GM18951 (cell line): ENCODE measurements around the gene OR2T34.
"Not testable (repeated sequence)": the region's sequence is repeated elsewhere in the genome, so short reads cannot be mapped to it uniquely, and the experiment has no call there.

Source experiments
- POLR2A ChIP-seq: IDR thresholded peaks from 4 replicates; pipeline ENCODE4 v1.6.1; 2011; ENCODE audit warnings: mild to moderate bottlenecking; ENCODE audit not compliant: insufficient read length, insufficient read depth; ENCODE audit errors: extremely low read depth
- in situ Hi-C: fragments of 300-500 bp; cut with MboI; formaldehyde crosslinking; loops from one replicate; pipeline ENCODE4 v1.12.0; 2022; ENCODE audit warnings: low sequenced_read_pairs, mixed read lengths, inconsistent platforms; ENCODE audit not compliant: unreplicated experiment

Gene OR2T34

DNA sequence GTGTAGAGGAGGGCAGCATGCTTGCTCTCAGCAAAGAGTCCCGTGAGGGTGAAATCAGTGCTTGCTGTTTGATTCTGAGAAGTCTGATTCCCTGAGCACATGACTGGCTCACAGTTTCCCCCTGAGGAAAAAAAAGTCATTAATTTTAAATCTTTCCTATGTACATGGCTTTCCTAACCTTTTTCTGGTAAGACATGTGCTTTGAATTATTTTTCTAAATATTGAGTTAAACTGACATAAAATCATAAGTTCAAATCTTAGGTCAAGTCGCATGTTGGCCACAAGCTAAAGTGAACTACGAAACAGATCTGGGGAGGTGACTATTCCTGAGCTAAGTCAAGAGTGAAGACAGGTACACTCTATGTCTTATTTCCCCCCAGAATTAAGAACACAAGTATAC, at the start of gene OR2T34:
TSS of gene OR2T34 (minus strand) at position 101 of the 400 bp plus-strand sequence. CDS start at position 101, 0 bp downstream.
- in situ Hi-C loops: not testable (repeated sequence)

DNA sequence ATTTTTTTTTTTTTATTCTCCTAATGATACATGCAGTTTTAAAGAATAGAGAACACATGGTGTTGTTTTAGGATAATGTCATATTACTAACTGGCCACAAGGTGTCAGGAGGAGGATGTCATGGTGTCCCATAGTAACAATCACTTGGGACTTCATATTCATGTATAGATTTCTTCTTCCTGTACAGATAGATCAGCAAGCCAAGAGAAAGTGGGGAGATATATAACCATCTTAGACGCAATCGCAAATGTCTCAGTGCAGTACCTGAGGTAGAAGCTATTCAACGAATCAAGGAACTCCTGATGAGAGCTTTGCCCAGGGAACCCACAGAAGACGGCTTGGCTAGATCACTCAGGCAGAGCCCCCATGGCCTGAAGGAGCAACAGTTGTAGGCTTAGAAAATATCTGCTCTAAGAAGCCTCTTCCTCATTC, 48.0 kb upstream of the OR2T34 start:
- in situ Hi-C loops: no loop called here
- no peak for TF ChIP-seq POLR2A

DNA sequence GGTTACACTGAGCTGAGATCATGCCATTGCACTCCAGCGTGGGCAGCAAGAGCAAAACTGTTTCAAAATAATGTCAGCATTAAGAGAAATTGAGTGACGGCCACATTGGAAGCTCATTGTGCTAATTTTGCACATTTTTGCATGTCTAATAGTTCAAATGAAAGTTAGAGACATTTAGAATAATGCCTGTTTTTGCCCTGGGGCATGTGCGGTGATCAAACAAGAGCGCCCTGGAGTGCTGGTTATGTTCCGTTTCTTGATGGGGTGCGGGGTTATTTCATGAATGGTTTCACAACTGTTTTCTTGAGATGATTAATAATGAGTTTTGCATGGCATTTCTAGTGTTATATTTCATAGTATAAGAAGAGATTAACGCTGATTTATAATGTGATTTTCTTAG, 47.2 kb upstream of the OR2T34 start:
- in situ Hi-C loops: no loop called here
- no peak for TF ChIP-seq POLR2A

DNA sequence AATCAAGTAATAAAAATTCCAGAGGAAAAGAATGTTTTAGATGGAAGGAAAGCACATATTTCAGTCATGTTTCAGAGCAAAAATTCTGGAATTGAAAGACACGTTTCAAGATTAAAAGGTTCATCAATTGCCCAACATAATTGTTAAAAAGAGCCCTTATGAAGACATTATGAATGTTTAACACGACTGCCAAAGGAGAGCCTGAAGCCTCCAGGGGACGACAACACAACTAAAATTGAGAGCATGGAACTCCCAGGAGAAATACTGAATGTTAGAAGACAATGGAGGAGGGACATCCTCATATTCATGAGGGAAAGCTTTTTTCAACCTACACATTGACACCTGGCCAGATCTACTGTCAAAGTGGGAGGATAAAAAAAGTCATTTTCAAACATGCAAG, 44.3 kb upstream of the OR2T34 start:
- no peak for TF ChIP-seq POLR2A
- in situ Hi-C loops: no loop called here

GRCh38 chr1:248618119-248618518, 43.6 kb upstream of the OR2T34 start:
- in situ Hi-C loops: no loop called here
- TF ChIP-seq POLR2A: no peak

DNA sequence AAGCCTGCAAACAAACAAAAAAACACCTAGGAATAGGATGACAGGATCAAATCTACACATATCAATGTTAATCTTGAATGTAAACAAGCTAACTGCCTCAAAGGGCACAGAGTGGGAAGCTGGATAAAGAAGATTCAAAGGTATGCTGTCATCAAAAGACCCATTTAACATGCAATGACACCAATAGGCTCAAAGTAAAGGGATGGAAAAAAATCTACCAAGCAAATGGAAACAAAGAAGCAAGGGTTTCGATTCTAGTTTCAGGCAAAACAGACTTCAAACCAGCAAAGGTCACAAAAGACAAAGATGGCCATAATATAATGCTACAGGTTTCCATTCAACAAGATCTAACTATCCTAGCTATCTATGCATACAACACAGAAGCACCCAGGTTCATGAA, 39.2 kb upstream of the OR2T34 start:
- in situ Hi-C loops: no loop called here
- no peak for TF ChIP-seq POLR2A

GRCh38 chr1:248611883-248612414, 37.4 kb upstream of the OR2T34 start:
- TF ChIP-seq POLR2A: no peak
- in situ Hi-C loops: no loop called here

- in situ Hi-C loops: no loop called here
- TF ChIP-seq POLR2A: no peak
Observed at GRCh38 chr1:248610301-248610700, 35.7 kb upstream of the OR2T34 start.

- TF ChIP-seq POLR2A: no peak
- in situ Hi-C loops: no loop called here
Observed at GRCh38 chr1:248599396-248599795, 24.8 kb upstream of the OR2T34 start.

- in situ Hi-C loops: no loop called here
Observed at GRCh38 chr1:248597589-248597988, 23.0 kb upstream of the OR2T34 start, which contains the start of gene OR2T10. TSS of gene OR2T10 (minus strand) at chr1:248597700. CDS start at chr1:248593768, 3,932 bp downstream.

GRCh38 chr1:248596615-248597014, 22.1 kb upstream of the OR2T34 start:
- in situ Hi-C loops: no loop called here
- TF ChIP-seq POLR2A: no peak

More at GRCh38 chr1:248597589-248597988, 23.0 kb upstream of the OR2T34 start, which contains the start of gene OR2T10:
- no peak for TF ChIP-seq POLR2A

GRCh38 chr1:248593226-248593625, 18.7 kb upstream of the OR2T34 start:
- no peak for TF ChIP-seq POLR2A
- in situ Hi-C loops: no loop called here

GRCh38 chr1:248592655-248593054, 18.1 kb upstream of the OR2T34 start:
- in situ Hi-C loops: no loop called here
- TF ChIP-seq POLR2A: no peak

GRCh38 chr1:248590055-248590454, 15.5 kb upstream of the OR2T34 start:
- TF ChIP-seq POLR2A: no peak
- in situ Hi-C loops: no loop called here

DNA sequence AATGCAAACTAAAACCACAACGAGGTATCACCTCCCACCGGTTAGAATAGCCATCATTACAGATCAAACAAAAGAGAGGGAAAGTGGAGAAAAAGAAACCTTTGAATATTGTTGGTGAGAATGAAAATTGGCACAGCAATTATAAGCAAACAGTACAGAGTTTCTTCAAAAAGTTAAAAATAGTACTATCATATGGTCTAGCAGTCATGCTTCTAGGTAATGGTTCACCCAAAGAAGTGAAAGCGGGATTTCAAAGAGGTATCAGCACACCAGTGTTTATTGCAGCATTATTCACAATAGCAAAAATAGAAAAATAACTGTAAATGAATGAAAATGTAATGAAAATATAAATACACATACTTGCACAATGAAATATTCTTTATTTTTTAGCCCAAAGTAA, 14.8 kb upstream of the OR2T34 start:
- no peak for TF ChIP-seq POLR2A
- in situ Hi-C loops: no loop called here

DNA sequence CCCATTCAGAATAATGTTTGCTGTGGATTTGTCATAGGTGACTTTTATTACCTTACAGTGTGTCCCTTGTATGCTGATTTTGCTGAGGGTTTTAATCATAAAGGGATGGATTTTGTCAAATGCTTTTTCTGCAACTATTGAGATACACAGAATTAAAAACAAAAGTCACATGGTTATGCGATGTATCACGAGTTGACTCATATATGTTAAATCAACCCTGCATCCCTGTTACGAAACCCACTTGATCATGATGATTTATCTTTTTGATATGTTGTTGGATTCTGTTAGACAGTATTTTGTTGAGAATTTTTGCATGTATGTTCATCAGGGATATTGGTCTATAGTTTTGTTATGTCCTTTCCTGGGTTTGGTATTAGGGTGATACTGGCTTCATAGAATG, 10.7 kb upstream of the OR2T34 start:
- in situ Hi-C loops: no loop called here
- TF ChIP-seq POLR2A: no peak
